ENCODE results near the gene RBP4.

RBP4 gene

DNA sequence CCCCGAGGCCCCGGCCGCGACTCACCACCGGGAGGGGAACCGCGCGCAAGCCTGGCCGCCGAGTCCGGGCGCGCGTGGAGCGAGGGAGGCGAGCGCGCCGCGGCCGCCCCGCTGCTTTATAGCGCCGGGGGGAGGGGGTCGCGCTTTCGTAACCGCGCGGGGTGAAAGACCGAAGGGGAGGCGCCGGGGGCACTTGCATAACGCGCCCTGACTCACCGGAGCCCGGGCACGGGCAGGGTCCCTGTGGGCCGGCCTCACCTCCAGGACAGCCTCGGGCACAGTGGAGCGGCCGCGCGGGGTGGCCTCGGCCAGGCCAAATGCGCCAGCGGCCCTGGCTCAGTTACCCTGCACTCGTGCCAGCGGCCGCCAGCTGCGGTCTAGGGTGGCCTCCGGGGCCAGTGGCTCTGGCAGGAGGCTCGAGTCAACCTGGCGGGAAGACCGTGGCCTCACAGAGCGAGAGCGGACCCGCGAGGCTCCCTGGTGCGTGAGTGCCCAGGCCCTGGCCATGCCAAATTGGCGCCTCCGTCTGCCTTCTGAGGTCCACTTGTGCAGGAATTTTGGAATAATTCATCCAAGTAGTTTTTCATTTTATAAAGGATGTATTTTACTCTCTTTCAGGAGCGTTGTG lies at the start of gene RBP4:
TSS of gene RBP4 (minus strand) at position 90 of the 628 bp plus-strand sequence. CDS start 207 bp downstream, outside the sequence.
- DNase-seq = no peak

DNA sequence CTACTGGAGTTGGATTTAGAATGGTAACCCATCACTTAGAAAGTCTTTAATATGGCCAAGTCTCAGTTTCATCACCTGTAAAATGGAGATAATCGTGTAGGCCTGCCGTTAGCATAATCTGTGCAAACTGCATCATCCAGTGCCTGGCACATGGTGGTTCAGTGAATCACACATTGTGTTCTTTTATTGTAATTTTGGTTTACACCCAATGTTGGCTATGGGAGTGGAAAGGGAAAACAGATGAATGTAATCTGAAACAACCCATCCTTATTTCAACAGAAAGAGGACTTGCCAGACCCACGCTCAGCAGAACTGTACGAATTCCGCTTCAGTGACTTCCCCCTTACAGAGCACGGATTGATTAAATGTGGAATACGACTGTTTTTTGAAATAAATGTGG lies 38.8 kb upstream of the RBP4 start:
- DNase-seq = no peak

DNA sequence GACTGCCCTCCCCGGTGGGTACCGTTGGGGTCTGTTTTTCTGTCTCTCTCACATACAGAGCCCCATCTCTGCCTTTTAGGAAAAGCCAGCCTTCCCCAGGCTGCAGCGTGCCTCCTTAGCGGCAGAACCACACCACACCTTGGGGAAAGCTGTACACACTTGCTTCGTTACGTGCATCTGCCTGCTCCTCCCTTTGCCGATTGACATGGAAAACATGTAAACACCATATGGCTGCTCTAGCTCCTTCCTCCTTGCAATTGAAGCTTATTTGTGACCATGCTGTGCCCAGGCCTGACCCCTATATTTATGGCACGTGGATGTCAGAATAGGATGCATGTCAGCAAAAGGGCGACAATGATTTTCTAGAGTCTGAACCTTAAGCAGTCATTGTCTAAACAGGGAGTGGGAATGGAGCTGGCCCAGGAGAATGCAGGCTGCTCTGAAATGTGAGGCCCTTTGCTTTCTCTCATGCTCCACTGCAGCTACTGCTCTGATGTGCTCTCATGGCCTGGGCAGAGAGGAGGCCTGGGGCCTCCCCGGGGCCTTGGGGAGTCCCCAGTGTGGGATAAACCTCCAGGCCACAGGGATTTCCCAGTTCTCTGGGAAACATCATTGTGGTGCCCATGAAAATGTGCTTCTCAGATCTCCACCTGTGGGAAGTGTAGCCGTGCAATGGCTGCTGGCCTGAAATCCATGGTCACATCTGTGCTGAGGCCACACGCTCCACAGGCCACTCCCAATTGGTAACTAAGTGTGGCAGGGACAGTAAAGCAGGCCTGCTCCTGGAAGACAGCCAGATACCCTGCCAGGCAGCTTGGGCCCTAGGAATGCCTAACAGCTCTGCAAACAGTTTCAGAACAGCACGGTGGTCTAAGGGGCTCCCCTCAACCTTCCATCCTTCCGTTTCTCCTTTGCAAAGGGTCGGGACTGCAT lies 29.9 kb upstream of the RBP4 start:
- DNase-seq = no peak

DNA sequence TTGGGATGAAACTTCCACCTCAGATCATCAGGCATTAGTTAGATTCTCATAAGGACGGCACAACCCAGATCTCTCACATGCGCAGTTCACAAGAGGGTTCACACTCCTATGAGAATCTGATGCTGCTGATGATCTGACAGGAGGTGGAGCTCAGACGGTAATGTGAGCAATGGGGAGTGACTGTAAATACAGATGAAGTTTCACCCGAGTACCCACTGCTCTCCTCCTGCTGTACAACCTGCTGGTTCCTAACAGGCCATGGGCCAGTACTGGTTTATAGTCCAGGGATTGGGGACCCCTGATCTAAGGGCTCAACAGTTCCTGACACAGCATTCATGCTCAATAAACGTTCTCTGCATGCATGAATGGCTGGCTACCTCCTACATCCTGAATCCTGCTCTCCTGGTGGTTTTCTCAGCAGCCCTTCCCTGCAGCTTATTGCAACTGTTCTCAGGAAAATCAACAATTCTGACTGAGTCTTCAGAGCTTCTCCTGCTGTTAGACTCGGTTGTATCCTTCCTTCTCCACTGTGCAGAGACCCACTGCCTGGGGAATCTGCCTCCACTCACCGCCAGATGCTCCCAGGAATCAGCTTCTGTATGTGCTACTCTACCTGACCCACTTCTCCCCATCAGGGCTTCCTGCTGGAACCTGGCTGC lies 28.7 kb upstream of the RBP4 start:
- DNase-seq = peak; percentile 41

DNA sequence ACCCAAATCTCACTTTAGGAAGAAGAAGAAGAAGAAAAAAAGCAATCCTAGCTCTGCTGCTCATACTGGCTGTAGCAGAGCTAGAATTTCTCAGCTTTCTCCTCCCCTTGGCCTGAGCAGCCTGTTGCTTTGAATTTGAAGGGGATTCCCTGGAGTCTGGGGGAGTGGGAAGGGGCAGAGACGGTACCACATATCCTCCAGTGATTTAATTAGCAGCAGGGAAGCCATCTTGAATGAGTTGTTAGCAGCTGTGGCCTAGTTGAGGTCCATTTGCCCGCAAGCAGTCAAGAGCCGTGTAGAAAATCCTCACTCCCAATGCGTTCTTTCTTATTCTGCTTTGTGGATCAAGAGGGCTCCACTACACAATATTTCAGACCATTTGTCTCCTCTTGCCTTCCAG lies 27.8 kb upstream of the RBP4 start:
- DNase-seq = no peak

DNA sequence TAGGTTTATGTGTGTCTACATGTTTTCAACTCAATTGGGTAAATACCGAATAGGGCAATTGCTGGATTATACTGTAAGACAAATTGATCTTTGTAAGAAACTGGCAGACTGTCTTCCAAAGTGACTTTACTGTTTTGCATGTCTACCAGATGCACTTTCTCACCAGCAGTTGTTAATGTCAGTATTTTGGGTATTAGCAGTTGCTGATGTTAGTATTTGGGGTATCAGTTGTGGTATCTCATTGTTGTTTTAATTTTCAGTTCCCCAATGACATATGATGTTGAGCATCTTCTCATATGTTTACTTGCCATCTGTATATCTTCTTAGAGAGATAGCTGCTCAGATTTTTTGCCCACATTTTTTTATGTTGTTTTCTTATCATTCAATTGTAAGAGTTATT lies 21.9 kb upstream of the RBP4 start:
- no peak for DNase-seq

DNA sequence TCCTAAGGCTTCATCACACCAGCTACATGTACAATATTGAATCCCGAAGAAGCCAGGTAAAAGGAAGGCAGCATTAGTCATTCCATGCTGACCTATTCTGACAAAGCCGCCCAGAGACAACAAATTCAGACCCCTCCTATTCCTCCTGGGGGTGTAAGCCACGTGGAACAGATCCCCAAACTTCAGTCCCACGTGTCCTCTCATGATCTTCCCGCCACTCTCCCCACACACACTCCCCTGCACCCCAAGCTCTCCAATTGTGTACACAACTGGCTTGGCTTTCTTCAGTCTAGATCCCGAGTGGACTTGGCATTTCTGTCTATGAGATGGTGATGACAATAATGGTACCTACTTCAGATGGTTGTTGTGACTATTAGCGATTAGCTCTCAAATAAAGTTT lies 19.9 kb upstream of the RBP4 start:
- no peak for DNase-seq

DNA sequence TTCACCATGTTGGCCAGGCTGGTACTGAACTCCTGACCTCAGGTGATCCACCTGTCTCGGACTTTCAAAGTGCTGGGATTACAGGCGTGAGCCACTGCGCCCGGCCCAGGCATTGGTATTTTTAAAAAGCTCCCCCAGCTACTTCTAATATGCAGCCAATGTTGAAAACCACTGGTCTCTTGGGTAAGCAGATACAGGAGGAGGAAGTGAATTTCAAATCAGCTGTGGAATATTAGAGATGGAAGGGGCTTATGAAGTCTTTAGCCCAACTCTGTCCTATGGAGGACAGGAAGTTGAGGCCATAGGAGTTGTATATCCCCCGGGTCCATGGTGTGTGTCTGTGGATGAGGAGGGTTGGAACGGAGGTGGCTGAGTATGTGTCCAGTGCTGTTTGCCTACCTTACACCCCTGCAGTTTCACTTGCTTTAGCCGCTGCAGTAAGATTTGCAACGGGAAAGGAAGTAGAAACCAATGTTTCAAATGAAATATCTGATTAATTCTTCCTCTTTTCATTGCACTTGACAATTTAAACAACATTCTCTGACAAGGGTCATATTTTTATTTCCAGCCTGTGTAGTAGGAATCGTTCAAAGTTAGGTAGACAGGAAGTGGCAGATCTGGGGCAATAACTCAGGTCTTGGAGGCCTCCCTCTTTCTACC lies 14.7 kb upstream of the RBP4 start:
- DNase-seq = no peak

DNA sequence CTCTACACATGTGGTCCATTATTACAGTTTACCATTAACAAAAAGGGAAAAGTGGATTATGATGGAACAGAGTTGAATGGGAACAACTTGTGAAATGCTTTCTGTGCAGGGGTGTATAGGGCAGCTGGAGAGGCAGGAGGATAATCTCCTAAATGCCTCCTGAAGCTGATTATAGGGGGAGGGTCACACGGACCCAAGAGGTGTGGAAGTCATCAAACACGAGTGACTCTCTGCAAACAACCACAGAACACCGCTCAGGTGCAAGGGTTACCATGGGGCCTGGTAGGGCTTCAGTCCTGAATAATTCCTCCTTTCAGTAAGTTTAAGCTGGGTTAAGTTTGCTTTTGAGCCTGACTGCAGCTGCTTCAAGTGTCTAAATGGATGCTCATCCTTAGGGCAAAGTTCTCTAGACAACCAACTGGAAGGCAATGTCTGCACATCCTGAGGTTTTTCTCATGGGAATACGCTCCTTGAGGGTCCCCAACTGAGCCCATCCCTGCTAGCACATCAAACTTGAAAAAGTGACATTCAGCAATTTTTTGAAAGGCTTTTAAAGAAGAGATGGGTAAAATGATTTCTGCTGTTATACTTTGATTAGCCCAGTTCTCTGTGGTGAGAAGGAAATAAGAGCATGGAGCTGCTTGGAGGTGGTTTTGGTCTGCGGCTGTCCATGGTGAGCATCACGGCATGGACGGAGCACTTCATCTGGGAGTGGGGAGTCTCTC lies 13.2 kb upstream of the RBP4 start:
- DNase-seq = no peak

DNA sequence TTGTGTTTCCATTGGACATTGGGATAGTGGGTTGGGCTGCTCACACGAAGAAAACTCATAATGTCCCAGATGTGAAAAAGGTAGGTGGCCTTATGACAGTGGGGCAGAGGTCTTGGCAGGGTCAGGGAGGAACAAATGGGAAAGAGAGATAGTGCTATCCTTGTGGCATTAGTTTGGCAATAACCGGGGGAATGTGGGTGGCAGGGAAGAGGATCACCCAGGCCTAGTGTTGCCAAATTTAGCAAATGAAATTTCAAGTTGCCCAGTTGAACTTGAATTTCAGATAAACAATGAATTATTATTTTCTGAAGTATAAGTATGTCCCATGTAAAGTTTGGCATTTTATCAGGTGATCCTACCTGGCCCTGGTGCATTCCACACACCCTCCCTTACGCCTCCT lies 12.1 kb upstream of the RBP4 start:
- DNase-seq = no peak

DNA sequence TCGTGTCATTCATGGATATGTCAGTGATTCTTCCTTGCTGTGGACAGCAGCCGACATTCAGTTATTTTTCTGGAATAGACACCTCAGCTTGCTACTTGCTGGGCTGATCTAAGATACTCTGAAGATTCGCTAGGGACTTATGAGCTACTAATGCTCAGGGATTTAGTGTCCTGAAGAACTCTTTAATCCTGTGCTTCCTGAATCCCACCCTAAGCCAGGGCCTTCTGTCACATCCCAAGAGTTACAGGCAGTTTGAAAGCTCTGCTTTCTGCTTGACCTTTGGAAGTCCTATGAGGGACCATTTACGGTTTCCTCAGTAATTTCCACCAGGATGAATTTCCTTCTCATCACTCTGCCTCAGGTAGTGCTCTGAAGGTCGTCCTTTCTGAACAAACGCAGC lies 11.3 kb upstream of the RBP4 start, which contains the start of gene PDE6C:
TSS of gene PDE6C (plus strand) at position 227 of the 400 bp plus-strand sequence. CDS start 189 bp downstream, outside the sequence.
- no peak for DNase-seq

DNA sequence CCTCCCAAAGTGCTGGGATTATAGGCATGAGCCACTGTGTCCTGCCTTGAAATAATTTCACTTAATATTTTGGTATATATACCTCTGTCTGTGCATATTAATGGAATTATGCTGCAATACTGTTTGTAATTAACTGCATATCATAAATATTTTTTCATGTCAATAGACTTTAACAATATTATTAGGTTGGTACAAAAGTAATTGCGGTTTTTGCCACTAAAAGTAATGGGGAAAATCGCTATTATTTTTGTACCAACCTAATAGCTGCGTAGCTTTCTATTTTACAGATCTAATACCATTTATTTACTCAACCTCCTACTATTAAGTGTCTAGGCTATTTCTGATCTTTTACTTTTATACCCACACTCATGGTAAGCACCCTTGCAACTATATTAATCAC lies 7.4 kb upstream of the RBP4 start:
- no peak for DNase-seq

DNA sequence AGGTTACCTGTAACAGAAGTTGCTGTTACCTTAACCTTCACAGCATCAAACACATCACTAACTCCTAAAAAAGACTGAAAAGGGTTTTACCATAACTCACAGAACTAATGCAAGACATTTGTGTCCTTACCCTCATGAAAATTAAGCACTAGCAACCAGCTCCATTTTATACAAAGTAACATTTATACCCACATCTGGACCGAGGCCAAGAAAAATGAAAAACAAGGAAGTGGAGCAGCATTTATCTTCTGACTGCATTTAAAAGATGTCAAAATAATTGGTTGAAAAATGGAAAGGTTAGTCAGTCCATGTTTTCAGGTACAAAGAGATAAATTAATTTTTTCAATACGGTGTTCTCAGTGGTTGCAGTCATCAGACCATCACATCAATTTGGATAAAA lies 3.1 kb upstream of the RBP4 start:
- DNase-seq = no peak

DNA sequence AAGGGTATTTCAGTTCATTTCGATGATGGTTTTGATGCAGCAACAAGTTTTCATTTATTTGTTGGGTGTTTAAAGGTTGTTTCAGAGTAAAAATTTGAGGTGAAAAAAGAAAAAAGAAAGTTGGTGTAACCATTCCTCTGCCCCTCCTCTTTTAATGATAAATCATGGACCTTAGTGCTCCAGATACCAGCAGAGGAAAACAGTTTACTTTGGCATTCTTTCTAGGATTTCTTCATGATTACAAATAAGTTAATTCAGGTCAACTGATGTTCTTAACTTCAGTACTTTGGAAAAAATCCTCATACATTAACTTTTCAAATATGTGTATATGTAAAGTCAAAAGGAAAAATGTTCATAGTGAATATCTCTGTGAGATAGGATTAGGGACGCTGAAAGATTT lies 2.0 kb upstream of the RBP4 start:
- no peak for DNase-seq

DNA sequence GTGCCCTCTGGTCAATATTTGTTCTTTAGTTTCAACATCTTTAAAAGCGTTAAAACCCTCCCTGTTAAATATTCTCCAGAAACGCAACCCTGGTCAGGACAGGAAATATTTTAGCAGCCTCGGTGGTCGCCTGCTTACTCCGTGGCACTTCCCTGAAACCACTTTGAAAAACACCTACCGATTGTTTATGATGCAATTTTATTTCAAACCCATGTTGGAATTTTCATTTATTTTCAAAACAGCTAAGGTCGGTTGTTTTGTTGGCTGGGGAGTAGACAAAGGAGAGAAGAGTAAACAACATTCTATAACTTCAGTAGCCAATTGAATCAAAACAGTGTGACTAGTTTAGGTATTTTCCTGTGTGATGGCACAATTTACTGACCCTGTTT lies 733 bp upstream of the RBP4 start:
- DNase-seq = no peak

DNA sequence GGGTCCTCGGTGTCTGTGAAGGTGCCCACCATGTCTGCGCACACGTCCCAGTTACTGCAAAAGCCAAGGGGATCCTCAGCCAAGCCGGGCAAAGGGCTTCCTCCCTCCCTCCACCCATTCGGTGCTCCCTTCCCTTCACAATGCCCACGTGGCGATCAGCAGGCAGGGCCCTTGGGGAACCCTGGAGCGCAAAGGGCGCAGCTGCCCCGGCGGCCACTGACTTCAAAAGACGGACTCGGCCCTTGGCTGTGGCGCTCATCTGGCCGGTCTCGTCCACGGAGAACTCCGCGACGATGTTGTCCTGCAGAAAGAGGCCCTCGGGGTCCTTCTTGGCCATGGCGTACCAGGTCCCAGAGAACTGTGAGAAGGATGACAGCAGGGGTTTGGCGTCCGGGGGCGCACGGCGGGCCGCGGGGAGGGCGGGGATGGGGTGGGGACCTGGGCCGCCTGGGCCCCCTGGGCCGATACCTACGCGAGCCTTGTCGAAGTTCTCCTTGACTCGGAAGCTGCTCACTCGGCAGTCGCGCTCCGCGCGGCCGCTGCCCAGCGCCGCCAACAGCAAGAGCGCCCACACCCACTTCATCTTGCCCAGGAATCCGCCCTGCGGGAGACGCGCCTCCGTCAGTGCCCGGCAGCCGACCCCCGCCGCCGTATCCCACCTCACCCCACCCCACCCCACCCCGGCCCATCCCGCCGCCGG lies 439 bp downstream of the RBP4 start:
- no peak for DNase-seq

DNA sequence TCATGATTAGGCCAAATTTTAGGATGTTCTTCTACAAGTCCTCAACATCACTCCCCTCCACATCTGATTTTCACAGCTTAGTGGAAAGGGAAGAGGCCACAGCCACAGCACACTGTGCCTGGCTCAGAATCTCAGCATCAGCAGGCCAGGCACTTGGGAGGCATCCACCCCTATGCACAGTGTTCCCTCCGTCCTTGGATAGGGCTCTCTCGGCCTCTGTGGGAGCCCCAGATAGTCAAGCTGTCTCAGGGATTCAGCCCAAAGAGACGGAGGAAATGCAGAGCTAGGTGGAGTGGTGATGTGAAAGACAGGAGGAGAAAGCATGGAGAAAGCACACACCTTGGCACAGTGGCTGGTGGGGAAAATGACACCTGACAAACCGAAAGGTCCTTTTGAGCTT lies 1.3 kb downstream of the RBP4 start:
- no peak for DNase-seq

DNA sequence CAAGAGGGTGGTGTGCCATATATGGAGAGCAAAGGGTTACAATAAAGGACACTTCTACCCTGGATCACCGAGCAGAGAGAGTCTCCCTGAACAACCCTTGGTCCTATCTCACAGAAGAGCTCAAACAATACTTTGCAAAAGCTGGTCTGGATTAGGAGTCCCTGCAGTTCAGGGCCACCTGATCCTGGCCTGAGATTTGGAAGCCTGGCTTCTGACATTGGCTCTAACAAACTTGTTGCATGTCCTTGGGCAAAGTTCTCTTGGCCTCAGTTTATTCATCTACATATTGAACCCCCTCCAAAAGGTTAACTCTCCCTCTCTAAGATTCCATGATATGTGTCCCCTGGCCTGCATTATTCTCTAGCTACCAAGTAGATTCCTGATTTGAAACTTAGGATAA lies 1.7 kb downstream of the RBP4 start:
- DNase-seq = no peak

DNA sequence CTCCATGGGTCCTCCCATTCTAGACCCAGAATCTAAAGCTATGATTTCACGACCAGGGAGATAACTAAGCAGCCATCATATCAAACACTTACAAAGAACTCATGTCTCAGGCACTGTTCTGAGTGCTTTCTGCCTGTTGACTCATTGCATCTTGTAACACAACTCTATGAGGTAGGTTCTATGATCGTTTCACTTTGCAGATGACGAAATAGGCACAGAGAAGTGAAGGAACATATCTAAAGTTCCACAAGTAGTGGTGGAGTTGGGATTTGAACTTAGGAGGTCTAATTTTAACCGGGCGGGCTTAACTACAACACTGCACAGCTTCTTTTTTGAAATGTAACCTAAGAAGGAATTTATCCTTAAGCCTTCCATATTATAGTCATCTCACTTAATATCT lies 2.9 kb downstream of the RBP4 start:
- DNase-seq = no peak

DNA sequence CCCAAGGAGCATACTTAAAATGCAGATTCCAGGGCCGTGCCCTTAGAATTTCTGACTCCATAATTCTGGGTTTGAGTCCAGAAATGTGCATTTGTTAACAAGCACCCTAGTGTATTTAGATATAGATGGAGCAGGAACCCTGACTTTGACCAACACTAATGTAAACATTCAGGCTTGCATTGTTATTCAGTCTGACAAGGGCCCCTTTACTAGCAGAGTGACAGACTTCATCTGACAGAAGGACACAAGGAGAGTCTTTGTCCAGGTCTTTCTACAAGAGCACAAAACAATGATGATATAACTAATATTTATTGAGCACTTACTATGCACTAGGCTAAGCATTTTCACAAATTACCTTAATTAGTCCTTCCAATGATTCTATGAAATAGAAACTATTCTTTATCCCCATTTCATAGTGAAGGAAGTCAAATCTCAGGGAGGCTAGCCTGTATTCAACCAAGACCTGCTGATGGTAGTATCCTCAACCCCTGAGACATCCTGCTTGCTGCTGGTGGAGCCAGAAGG lies 3.9 kb downstream of the RBP4 start:
- DNase-seq = no peak

DNA sequence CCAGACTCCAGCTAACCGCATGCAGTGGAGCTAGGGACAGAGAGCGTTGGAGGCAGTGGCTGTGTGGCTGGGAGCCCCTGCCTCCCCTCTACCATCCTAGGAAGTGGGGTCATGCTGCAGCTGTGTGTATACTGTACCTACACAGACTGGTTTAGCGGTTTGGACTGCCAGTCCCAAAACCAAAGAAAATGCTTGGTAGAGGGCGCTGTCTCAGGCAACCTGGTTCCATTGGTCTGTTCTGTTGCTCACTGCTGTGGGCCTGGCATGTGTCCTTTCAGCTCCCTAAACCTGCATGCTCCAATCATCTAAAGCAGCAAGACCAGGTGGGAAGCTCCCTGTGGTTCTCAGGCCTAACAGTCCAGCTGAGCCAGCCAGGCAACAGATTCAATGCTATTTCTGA lies 4.5 kb downstream of the RBP4 start:
- DNase-seq = no peak
